ENCODE results near the gene IARS1. TPM values are rescaled to one million over a fixed set of nuclear protein-coding genes. Genes with fewer than 3 reads are reported as not detected.

IARS1 gene
- total RNA-seq, result 169 and 170 TPM in 2 replicates
- long read RNA-seq, full-length matches to known transcripts, result 58 of 428 reads
- long read RNA-seq, partial matches to known transcripts, result 316 of 428 reads
- long read RNA-seq, other reads (novel, unspliced or antisense), result 54 of 428 reads

GRCh38 chr9:92293452-92294296 lies at the start of gene IARS1:
TSS of gene IARS1 (minus strand) at chr9:92293697. CDS start at chr9:92289419, 4,278 bp downstream.
- peak; percentile 100 for DNase-seq (ENCODE audit: low read depth, low spot score)
- Mint-ChIP-seq H3K27me3 (ENCODE audit: low read depth) (no peaks in the 10 kb centered on the region), H3K27ac (ENCODE audit: unreplicated experiment) (peak within 1 kb of the TSS; percentile 100), H3K36me3 (ENCODE audit: low read depth) (peaks cover 16% of the 10 kb centered on the region), H3K4me3 (peak within 1 kb of the TSS; percentile 92), H3K4me1 (peaks cover 28% of the 10 kb centered on the region), H3K9me3 (no peaks in the 10 kb centered on the region)
- TF ChIP-seq CTCF (conservative IDR thresholded peaks at IDR 0.05), result peak; percentile 48

- no peak overlapping the region for H3K4me3 Mint-ChIP-seq
- H3K36me3 Mint-ChIP-seq (ENCODE audit: low read depth), result peaks cover 8% of the 10 kb centered on the region
- no peak for DNase-seq (ENCODE audit: low read depth, low spot score)
- no peaks in the 10 kb centered on the region for H3K9me3 Mint-ChIP-seq
- H3K27ac Mint-ChIP-seq (ENCODE audit: unreplicated experiment), result no peak overlapping the region
- no peaks in the 10 kb centered on the region for H3K4me1 Mint-ChIP-seq
- H3K27me3 Mint-ChIP-seq (ENCODE audit: low read depth), result no peaks in the 10 kb centered on the region
- no peak for TF ChIP-seq CTCF (conservative IDR thresholded peaks at IDR 0.05)
Measured at GRCh38 chr9:92342825-92343488, 49.5 kb upstream of the IARS1 start.

- no peak for DNase-seq (ENCODE audit: low read depth, low spot score)
- TF ChIP-seq CTCF (conservative IDR thresholded peaks at IDR 0.05), result no peak
- Mint-ChIP-seq H3K4me3 (no peak overlapping the region), H3K27me3 (ENCODE audit: low read depth) (no peaks in the 10 kb centered on the region), H3K4me1 (no peaks in the 10 kb centered on the region), H3K27ac (ENCODE audit: unreplicated experiment) (no peak overlapping the region), H3K9me3 (no peaks in the 10 kb centered on the region), H3K36me3 (ENCODE audit: low read depth) (peaks cover 7% of the 10 kb centered on the region)
Measured at GRCh38 chr9:92341578-92341977, 48.1 kb upstream of the IARS1 start.

- Mint-ChIP-seq H3K4me1 (no peaks in the 10 kb centered on the region), H3K36me3 (ENCODE audit: low read depth) (no peaks in the 10 kb centered on the region), H3K4me3 (no peak overlapping the region), H3K27me3 (ENCODE audit: low read depth) (no peaks in the 10 kb centered on the region), H3K27ac (ENCODE audit: unreplicated experiment) (no peak overlapping the region), H3K9me3 (no peaks in the 10 kb centered on the region)
- TF ChIP-seq CTCF (conservative IDR thresholded peaks at IDR 0.05), result no peak
- no peak for DNase-seq (ENCODE audit: low read depth, low spot score)
Measured at GRCh38 chr9:92333282-92333634, 39.8 kb upstream of the IARS1 start.

GRCh38 chr9:92332577-92333281 lies 39.2 kb upstream of the IARS1 start:
- no peaks in the 10 kb centered on the region for H3K27me3 Mint-ChIP-seq (ENCODE audit: low read depth)
- no peak for TF ChIP-seq CTCF (conservative IDR thresholded peaks at IDR 0.05)
- no peak overlapping the region for H3K4me3 Mint-ChIP-seq
- no peaks in the 10 kb centered on the region for H3K4me1 Mint-ChIP-seq
- DNase-seq (ENCODE audit: low read depth, low spot score), result no peak
- no peak overlapping the region for H3K27ac Mint-ChIP-seq (ENCODE audit: unreplicated experiment)
- H3K36me3 Mint-ChIP-seq (ENCODE audit: low read depth), result no peaks in the 10 kb centered on the region
- no peaks in the 10 kb centered on the region for H3K9me3 Mint-ChIP-seq

All from neural crest cell (in vitro differentiated cells).